Measurements from ENCODE around the gene KCNC1. TPM values are rescaled to one million over a fixed set of nuclear protein-coding genes. Genes with fewer than 3 reads are reported as not detected.

KCNC1 gene
- total RNA-seq, 1 experiment from 2014 or later = 0.20 TPM

- ChIA-PET POLR2A (interaction anchor here (0.8 kb wide), 1 partner anchor 188 kb away, joined by 3 read pairs; the partner anchor contains the start of gene OTOG), CTCF (interaction anchor here (0.6 to 4.3 kb wide), 36 partner anchors 9 to 243 kb away, joined by 3 to 83 read pairs (median 4); partner anchors contain the start of gene MYOD1)
- peaks cover 11% of the 10 kb centered on the region for H3K4me1 Mint-ChIP-seq
- DNase-seq (ENCODE audit: low spot score) (peak; percentile 77), ATAC-seq (peak; percentile 45)
- H3K27me3 Mint-ChIP-seq (ENCODE audit: low read depth) = peaks cover 33% of the 10 kb centered on the region
- peak overlapping the region; percentile 58 for H3K4me3 Mint-ChIP-seq
- H3K36me3 Mint-ChIP-seq = no peaks in the 10 kb centered on the region
- no peak overlapping the region for H3K27ac Mint-ChIP-seq
- H3K9me3 Mint-ChIP-seq = no peaks in the 10 kb centered on the region
- TF ChIP-seq NR2C2 (CRISPR knock-in tag; IDR thresholded peaks at IDR 0.05) = no peak
- peak; percentile 43; the same call in 1 of the 2 replicates for TF ChIP-seq ESRRA (CRISPR knock-in tag; IDR thresholded peaks at IDR 0.05; ENCODE audit: borderline replicate concordance)
- TF ChIP-seq ZNF425 (CRISPR knock-in tag; conservative IDR thresholded peaks at IDR 0.05) = no peak
- no peak for TF ChIP-seq IRF1 (CRISPR knock-in tag; IDR thresholded peaks at IDR 0.05)
- no peak for TF ChIP-seq HMGA2 (CRISPR knock-in tag; IDR thresholded peaks at IDR 0.05)
- TF ChIP-seq STAT6 (CRISPR knock-in tag; conservative IDR thresholded peaks at IDR 0.05; ENCODE audit: low read depth) = no peak
- TF ChIP-seq ARID4B (CRISPR knock-in tag; IDR thresholded peaks at IDR 0.05; ENCODE audit: borderline replicate concordance) = peak; percentile 34; the same call in 1 of the 2 replicates
- TF ChIP-seq FOXJ3 (CRISPR knock-in tag; IDR thresholded peaks at IDR 0.05; ENCODE audit: borderline replicate concordance) = no peak
- TF ChIP-seq ATF6 (CRISPR knock-in tag; IDR thresholded peaks at IDR 0.05) = no peak
- TF ChIP-seq ZNF416 (CRISPR knock-in tag; IDR thresholded peaks at IDR 0.05) = no peak
- TF ChIP-seq ZNF532 (CRISPR knock-in tag; IDR thresholded peaks at IDR 0.05; ENCODE audit: borderline replicate concordance) = no peak
- no peak for TF ChIP-seq ZNF281 (CRISPR knock-in tag; IDR thresholded peaks at IDR 0.05)
- no peak for TF ChIP-seq SOX15 (CRISPR knock-in tag; IDR thresholded peaks at IDR 0.05)
Measured at GRCh38 chr11:17734986-17735817, 621 bp downstream of the KCNC1 start.
